HG03460 (cell line): Measurements from ENCODE around the gene MDH2.
"Not testable (repeated sequence)": the region's sequence is repeated elsewhere in the genome, so short reads cannot be mapped to it uniquely, and the experiment has no call there.

Source experiments
- ATAC-seq: cut with Tn5 transposase; IDR thresholded peaks from one replicate; pipeline ENCODE4 v1.9.1; 2021; ENCODE audit not compliant: unreplicated experiment

The MDH2 gene

GRCh38 chr7:76106893-76107292 lies 59.0 kb downstream of the MDH2 start:
- no peak for ATAC-seq

- ATAC-seq = no peak
Measured at GRCh38 chr7:76108540-76109233, 60.8 kb downstream of the MDH2 start.

- not testable (repeated sequence) for ATAC-seq
Measured at GRCh38 chr7:76113042-76113630, 65.2 kb downstream of the MDH2 start.

- ATAC-seq = not testable (repeated sequence)
Measured at GRCh38 chr7:76114742-76115141, 66.8 kb downstream of the MDH2 start.
